Mammary epithelial cell (primary cell): ENCODE measurements around the gene KCNG2.

Experiments used
- EZH2 ChIP-seq: IDR thresholded peaks from 2 replicates; pipeline ENCODE4 v1.6.1; 2012; ENCODE audit warnings: low read length, inconsistent platforms, borderline replicate concordance
- TF ChIP-seq, protein P1 (sequence below), 2 donors: IDR thresholded peaks in 1 of 2; conservative IDR thresholded peaks in 1 of 2; 2 replicates each; pipeline ENCODE4 v1.5.1; 2011 to 2012; ENCODE audit warnings: inconsistent platforms in 2 of 2, low read length in 2 of 2, mild to moderate bottlenecking in 2 of 2, control low read depth in 1 of 2, low read depth in 1 of 2; ENCODE audit not compliant: insufficient read depth in 1 of 2; ENCODE audit errors: extremely low read depth in 1 of 2

DNA sequence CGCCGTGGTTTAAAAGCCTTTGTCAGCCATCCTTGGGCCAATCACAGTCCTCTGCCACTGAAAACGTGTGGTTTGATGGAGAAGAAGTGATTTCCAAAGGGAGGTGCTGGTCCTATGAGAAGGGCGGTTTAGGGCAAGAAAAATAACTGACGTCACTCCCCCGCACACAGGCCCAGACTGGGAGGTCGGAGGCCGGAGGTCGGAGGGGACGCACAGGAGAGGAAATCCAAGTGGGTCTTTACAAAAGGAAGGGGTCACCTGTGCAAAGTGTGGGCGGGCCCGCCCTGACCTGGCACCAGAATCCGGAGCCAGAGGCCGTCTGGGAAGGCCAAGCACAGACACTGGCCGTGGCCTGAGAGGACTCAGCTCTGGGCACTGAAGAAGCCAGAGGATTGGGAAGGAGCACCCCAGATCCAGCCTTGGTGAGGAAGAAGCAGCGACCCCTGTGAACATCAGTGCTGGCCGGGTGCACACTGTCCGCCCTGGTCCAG, 18.0 kb upstream of the KCNG2 start:
- TF ChIP-seq, protein P1, sequence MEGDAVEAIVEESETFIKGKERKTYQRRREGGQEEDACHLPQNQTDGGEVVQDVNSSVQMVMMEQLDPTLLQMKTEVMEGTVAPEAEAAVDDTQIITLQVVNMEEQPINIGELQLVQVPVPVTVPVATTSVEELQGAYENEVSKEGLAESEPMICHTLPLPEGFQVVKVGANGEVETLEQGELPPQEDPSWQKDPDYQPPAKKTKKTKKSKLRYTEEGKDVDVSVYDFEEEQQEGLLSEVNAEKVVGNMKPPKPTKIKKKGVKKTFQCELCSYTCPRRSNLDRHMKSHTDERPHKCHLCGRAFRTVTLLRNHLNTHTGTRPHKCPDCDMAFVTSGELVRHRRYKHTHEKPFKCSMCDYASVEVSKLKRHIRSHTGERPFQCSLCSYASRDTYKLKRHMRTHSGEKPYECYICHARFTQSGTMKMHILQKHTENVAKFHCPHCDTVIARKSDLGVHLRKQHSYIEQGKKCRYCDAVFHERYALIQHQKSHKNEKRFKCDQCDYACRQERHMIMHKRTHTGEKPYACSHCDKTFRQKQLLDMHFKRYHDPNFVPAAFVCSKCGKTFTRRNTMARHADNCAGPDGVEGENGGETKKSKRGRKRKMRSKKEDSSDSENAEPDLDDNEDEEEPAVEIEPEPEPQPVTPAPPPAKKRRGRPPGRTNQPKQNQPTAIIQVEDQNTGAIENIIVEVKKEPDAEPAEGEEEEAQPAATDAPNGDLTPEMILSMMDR (conservative IDR thresholded peaks at IDR 0.05 in 1 of 2, IDR thresholded peaks at IDR 0.05 in 1 of 2; ENCODE audit: extremely low read depth in 1 of 2, insufficient read depth in 1 of 2, low read depth in 1 of 2, low read length in 2 of 2) = no peak
- TF ChIP-seq EZH2 = no peak
